Type B pancreatic cell (in vitro differentiated cells): ENCODE data around the gene C1QA. TPM values are rescaled to one million over a fixed set of nuclear protein-coding genes. Genes with fewer than 3 reads are reported as not detected.

Experiments
- DNase-seq: peaks from one replicate; pipeline ENCODE4 v3.0.0; 2021; ENCODE audit warnings: mixed read lengths; ENCODE audit not compliant: unreplicated experiment; ENCODE audit errors: extremely low spot score
- H3K27ac Mint-ChIP-seq: 2 replicates; pipeline ENCODE4 v1.8.0; 2021; ENCODE audit warnings: mild to moderate bottlenecking, mixed read lengths
- H3K27me3 Mint-ChIP-seq: 2 replicates; pipeline ENCODE4 v1.8.0; 2021; ENCODE audit warnings: mixed read lengths
- H3K36me3 Mint-ChIP-seq: 2 replicates; pipeline ENCODE4 v1.8.0; 2021; ENCODE audit warnings: mixed read lengths
- H3K4me1 Mint-ChIP-seq: one replicate; pipeline ENCODE4 v1.8.0; 2021; ENCODE audit warnings: mixed read lengths; ENCODE audit not compliant: unreplicated experiment
- H3K4me3 Mint-ChIP-seq: 2 replicates; pipeline ENCODE4 v1.8.0; 2021; ENCODE audit warnings: mild to moderate bottlenecking, mixed read lengths
- H3K9me3 Mint-ChIP-seq: 2 replicates; pipeline ENCODE4 v1.8.0; 2021; ENCODE audit warnings: mixed read lengths
- total RNA-seq: library from RNA; stranded (reverse); gene quantifications from 2 replicates; pipeline ENCODE4 v1.2.1, GENCODE V29; 2021; ENCODE audit warnings: low replicate concordance
- TF ChIP-seq, protein P1 (sequence below): fragments of 200-600 bp; sonication (generic); conservative IDR thresholded peaks from 2 replicates; pipeline ENCODE4 v1.5.0; 2021; ENCODE audit warnings: antibody characterized with exemption, mild to moderate bottlenecking

The C1QA gene
- total RNA-seq, 1 donor from 2014 or later = not detected

DNA sequence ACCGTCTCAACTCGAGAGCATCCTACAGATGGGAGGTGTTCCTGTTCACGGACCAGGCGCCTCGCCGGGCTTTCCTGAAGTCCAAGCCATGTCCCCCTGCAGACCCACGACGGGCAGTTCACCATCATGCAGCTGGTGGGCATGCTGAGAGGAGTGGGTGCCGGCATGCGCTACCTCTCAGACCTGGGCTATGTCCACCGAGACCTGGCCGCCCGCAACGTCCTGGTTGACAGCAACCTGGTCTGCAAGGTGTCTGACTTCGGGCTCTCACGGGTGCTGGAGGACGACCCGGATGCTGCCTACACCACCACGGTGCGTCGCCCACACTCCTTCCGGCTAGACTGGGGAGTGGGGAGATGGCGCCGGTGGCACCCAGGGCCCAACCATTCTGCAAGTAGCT is 37.7 kb upstream of the C1QA start:
- H3K9me3 Mint-ChIP-seq = no peaks in the 10 kb centered on the region
- peaks cover 33% of the 10 kb centered on the region for H3K27me3 Mint-ChIP-seq
- TF ChIP-seq, protein P1, sequence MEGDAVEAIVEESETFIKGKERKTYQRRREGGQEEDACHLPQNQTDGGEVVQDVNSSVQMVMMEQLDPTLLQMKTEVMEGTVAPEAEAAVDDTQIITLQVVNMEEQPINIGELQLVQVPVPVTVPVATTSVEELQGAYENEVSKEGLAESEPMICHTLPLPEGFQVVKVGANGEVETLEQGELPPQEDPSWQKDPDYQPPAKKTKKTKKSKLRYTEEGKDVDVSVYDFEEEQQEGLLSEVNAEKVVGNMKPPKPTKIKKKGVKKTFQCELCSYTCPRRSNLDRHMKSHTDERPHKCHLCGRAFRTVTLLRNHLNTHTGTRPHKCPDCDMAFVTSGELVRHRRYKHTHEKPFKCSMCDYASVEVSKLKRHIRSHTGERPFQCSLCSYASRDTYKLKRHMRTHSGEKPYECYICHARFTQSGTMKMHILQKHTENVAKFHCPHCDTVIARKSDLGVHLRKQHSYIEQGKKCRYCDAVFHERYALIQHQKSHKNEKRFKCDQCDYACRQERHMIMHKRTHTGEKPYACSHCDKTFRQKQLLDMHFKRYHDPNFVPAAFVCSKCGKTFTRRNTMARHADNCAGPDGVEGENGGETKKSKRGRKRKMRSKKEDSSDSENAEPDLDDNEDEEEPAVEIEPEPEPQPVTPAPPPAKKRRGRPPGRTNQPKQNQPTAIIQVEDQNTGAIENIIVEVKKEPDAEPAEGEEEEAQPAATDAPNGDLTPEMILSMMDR = no peak
- DNase-seq = no peak
- H3K4me1 Mint-ChIP-seq = no peaks in the 10 kb centered on the region
- H3K27ac Mint-ChIP-seq = no peak overlapping the region
- no peak overlapping the region for H3K4me3 Mint-ChIP-seq
- H3K36me3 Mint-ChIP-seq = no peaks in the 10 kb centered on the region

DNA sequence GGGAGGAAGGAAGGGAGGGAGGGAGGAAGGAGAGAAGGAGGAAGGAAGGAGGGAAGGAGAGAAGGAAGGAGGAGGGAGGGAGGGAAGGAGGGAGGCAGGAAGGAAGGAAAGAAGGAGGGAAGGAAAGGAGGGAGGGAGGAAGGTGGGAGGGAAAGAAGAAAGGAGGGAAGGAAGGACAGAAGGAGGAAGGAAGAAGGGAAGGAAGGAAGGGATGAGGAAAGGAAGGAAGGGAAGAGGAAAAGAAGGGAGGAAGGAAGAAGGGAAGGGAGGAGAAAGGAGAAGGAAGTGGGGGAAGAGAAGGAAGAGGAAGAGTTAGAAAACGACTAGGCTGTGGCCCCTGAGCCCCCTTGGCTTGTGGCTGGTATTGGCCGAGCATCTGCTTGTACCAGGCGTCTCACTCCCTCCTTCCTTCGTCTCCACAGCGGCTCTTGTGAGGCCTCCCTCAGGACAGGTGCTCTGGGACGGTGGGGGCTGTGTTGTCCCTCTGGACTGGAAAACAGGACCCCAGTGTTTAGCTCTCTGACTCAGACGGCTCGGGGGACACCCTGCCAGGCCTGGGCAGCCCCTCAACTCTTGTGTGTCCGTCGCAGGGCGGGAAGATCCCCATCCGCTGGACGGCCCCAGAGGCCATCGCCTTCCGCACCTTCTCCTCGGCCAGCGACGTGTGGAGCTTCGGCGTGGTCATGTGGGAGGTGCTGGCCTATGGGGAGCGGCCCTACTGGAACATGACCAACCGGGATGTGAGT is 36.2 kb upstream of the C1QA start:
- no peak for DNase-seq
- no peaks in the 10 kb centered on the region for H3K9me3 Mint-ChIP-seq

DNA sequence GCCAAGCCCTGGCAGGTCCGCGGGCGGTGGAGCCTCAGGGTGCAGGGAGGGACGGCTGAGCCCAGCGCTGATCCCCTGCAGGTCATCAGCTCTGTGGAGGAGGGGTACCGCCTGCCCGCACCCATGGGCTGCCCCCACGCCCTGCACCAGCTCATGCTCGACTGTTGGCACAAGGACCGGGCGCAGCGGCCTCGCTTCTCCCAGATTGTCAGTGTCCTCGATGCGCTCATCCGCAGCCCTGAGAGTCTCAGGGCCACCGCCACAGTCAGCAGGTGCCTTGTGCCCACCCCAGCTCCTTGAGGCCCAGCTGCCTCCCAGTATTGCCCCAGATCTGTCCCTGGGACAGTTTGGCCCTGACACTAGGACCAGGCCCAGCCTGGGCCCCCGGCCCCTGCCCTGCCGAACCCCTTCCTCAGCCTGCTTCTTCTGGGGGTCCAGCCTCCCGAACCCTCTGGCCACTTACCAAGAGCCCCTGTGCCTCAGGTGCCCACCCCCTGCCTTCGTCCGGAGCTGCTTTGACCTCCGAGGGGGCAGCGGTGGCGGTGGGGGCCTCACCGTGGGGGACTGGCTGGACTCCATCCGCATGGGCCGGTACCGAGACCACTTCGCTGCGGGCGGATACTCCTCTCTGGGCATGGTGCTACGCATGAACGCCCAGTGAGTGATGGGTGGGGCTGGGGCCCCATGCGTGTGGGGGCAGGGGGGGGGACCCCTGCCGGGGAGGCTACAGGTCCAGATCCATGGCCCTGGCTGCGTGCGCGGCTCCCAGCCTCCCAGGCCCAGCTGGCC is 35.4 kb upstream of the C1QA start:
- Mint-ChIP-seq H3K4me1 (no peaks in the 10 kb centered on the region), H3K9me3 (no peaks in the 10 kb centered on the region), H3K36me3 (no peaks in the 10 kb centered on the region), H3K27me3 (peaks cover 49% of the 10 kb centered on the region), H3K27ac (no peak overlapping the region), H3K4me3 (no peak overlapping the region)
- TF ChIP-seq, protein P1 = no peak
- no peak for DNase-seq

More for the DNA sequence above, 36.2 kb upstream of the C1QA start:
- Mint-ChIP-seq H3K4me3 (no peak overlapping the region), H3K27me3 (peaks cover 44% of the 10 kb centered on the region), H3K27ac (no peak overlapping the region), H3K4me1 (no peaks in the 10 kb centered on the region), H3K36me3 (no peaks in the 10 kb centered on the region)
- TF ChIP-seq, protein P1 = no peak

DNA sequence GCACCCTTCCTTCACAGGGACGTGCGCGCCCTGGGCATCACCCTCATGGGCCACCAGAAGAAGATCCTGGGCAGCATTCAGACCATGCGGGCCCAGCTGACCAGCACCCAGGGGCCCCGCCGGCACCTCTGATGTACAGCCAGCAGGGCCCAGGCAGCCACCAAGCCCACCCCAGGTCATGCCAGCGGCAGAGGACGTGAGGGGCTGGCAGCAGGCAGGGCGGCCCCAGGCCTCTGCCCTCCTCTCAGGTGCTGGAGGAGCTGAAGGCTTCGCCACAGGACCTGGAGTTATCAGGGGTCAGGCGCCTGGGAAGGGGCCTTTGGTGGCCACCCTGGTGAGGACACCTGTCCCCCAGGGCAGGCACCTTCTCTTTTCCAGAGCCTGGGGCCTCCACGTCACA is 34.8 kb upstream of the C1QA start:
- no peaks in the 10 kb centered on the region for H3K4me1 Mint-ChIP-seq
- TF ChIP-seq, protein P1 = no peak
- H3K27ac Mint-ChIP-seq = no peak overlapping the region
- no peak for DNase-seq
- no peak overlapping the region for H3K4me3 Mint-ChIP-seq
- H3K9me3 Mint-ChIP-seq = no peaks in the 10 kb centered on the region
- peaks cover 55% of the 10 kb centered on the region for H3K27me3 Mint-ChIP-seq
- no peaks in the 10 kb centered on the region for H3K36me3 Mint-ChIP-seq

DNA sequence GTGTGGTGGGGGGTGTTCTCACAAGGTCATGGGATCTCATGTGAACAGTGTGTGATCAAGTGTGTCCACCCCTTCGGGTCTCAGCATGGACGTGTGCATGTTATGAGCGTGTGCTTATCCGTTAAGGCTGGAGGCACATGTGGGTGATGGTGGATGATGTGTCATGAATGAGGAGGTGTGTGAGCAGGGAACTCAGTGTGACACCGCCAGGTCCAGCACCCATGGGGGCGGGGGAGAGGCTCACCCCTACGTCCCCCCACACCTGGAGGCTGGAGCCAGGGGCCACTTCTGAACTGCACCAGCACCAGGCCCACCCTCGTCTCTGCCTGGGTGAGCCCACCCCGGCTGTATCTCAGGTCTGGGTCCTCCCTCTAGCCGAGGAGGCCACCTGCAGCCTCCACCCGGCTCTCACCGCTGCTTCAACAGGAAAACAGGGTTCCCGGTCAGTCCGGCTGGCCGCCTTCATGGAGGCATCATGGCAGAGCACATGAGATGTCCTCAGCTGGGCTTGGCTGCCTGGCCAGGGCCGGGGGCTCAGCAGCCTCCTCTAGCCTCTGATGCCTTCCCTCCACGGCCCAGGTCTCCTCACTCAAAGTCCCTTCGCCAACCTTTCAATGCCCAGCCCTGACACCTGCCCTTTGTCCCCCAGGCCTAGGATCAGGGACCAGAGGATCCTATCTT is 34.2 kb upstream of the C1QA start:
- H3K4me1 Mint-ChIP-seq = no peaks in the 10 kb centered on the region
- no peak overlapping the region for H3K27ac Mint-ChIP-seq
- H3K4me3 Mint-ChIP-seq = no peak overlapping the region
- TF ChIP-seq, protein P1 = no peak
- no peaks in the 10 kb centered on the region for H3K36me3 Mint-ChIP-seq
- no peaks in the 10 kb centered on the region for H3K9me3 Mint-ChIP-seq
- peaks cover 57% of the 10 kb centered on the region for H3K27me3 Mint-ChIP-seq
- DNase-seq = no peak
